A549 (cell line): ENCODE data around the gene HCAR2. TPM values are rescaled to one million over a fixed set of nuclear protein-coding genes. Genes with fewer than 3 reads are reported as not detected.

ENCODE experiments used
- ATAC-seq, 2 experiments: fragments of 200-7000 bp in 1 of 2; fragments of >200 bp in 1 of 2; cut with Nextera tagmentation in 1 of 2; cut with Tn5 transposase in 1 of 2; 3 replicates each; pipeline versions ENCODE4 v1.8.0 to v1.9.1; 2018 to 2020; ENCODE audit warnings: mild to moderate bottlenecking in 1 of 2, moderate library complexity in 1 of 2
- CTCF ChIA-PET: fragments of 300-600 bp; sonication (Branson Sonifier 250); formaldehyde crosslinking; extraction: SDS; loops from one replicate; lab custom pipeline; 2021; ENCODE audit warnings: antibody characterized with exemption, inconsistent platforms; lab: Yijun Ruan, JAX
- POLR2A ChIA-PET: fragments of 350-600 bp; formaldehyde crosslinking; extraction: SDS; loops from one replicate; lab custom pipeline; 2021; ENCODE audit warnings: antibody characterized with exemption, inconsistent platforms; lab: Yijun Ruan, JAX
- DNase-seq, 2 experiments: peaks; one replicate each; pipeline versions ENCODE4 v3.0.0 to v3.0.0-alpha.2; 2011 to 2016; ENCODE audit warnings: low read depth in 1 of 2, low spot score in 1 of 2
- FAIRE-seq: peaks from 2 replicates; lab custom pipeline; 2011; peaks lifted over from hg19 to GRCh38; lab: Jason Lieb, UNC
- H3K27ac ChIP-seq, 2 experiments: fragments of >200 bp; sonication (Bioruptor Twin); formaldehyde crosslinking; 3 replicates each; pipeline ENCODE4 v1.5.1; 2016 to 2017
- H3K4me1 ChIP-seq: fragments of >200 bp; sonication (Bioruptor Twin); formaldehyde crosslinking; 3 replicates; pipeline ENCODE4 v1.6.1; 2016
- H3K4me2 ChIP-seq: fragments of >200 bp; sonication (Bioruptor Twin); formaldehyde crosslinking; 3 replicates; pipeline ENCODE4 v1.6.1; 2016
- H3K4me3 ChIP-seq: fragments of >200 bp; sonication (Bioruptor Twin); formaldehyde crosslinking; 3 replicates; pipeline ENCODE4 v1.5.1; 2016
- H3K9me3 ChIP-seq: fragments of >200 bp; sonication (Bioruptor Twin); formaldehyde crosslinking; 3 replicates; pipeline ENCODE4 v1.6.1; 2016
- CBX2 ChIP-seq: fragments of 200-600 bp; sonication (generic); IDR thresholded peaks from 2 replicates; pipeline ENCODE4 v1.6.1; 2016; ENCODE audit warnings: low read depth, mild to moderate bottlenecking, borderline replicate concordance
- CEBPB ChIP-seq, 2 experiments: fragments of >200 bp in 1 of 2; sonication (Bioruptor Twin) in 1 of 2; formaldehyde crosslinking in 1 of 2; IDR thresholded peaks; 2 replicates each; pipeline ENCODE4 v1.6.1; 2012 to 2016
- CHD2 ChIP-seq: fragments of 150-350 bp; IDR thresholded peaks from 2 replicates; pipeline ENCODE4 v1.6.1; 2014; ENCODE audit warnings: low read length; ENCODE audit not compliant: partially characterized antibody
- CTCF ChIP-seq: fragments of >200 bp; sonication (Bioruptor Twin); formaldehyde crosslinking; IDR thresholded peaks from 3 replicates; pipeline ENCODE4 v1.5.1; 2016
- EHF ChIP-seq: fragments of 250-450 bp; sonication (Bioruptor Pico); IDR thresholded peaks from 2 replicates; pipeline ENCODE4 v1.5.0; 2020; ENCODE audit warnings: mild to moderate bottlenecking
- FOXS1 ChIP-seq: fragments of 250-450 bp; sonication (Bioruptor Pico); IDR thresholded peaks from 2 replicates; pipeline ENCODE4 v1.5.0; 2020; ENCODE audit warnings: mild to moderate bottlenecking, moderate library complexity
- HDAC2 ChIP-seq: fragments of 200-600 bp; sonication (generic); IDR thresholded peaks from 2 replicates; pipeline ENCODE4 v1.6.1; 2016
- HEYL ChIP-seq: fragments of 250-450 bp; sonication (Bioruptor Pico); IDR thresholded peaks from 2 replicates; pipeline ENCODE4 v1.8.0; 2021; ENCODE audit warnings: mild to moderate bottlenecking, moderate library complexity
- HOXA7 ChIP-seq: fragments of 250-450 bp; sonication (Bioruptor Pico); IDR thresholded peaks from 2 replicates; pipeline ENCODE4 v1.5.0; 2020; ENCODE audit warnings: mild to moderate bottlenecking, moderate library complexity
- HOXB13 ChIP-seq: fragments of 250-450 bp; sonication (Bioruptor Pico); IDR thresholded peaks from 2 replicates; pipeline ENCODE4 v1.5.0; 2020; ENCODE audit warnings: low read depth, mild to moderate bottlenecking, moderate library complexity
- KDM5A ChIP-seq: fragments of 200-600 bp; sonication (generic); IDR thresholded peaks from 2 replicates; pipeline ENCODE4 v1.6.1; 2016; ENCODE audit warnings: antibody characterized with exemption, mild to moderate bottlenecking
- MAFK ChIP-seq: fragments of 450-650 bp; IDR thresholded peaks from 2 replicates; pipeline ENCODE4 v1.6.1; 2014; ENCODE audit not compliant: partially characterized antibody
- MYC ChIP-seq: IDR thresholded peaks from 2 replicates; pipeline ENCODE4 v1.6.1; 2012; ENCODE audit warnings: mild to moderate bottlenecking, inconsistent platforms, low read length, improper control_type of control experiment, borderline replicate concordance
- RARB ChIP-seq: fragments of 250-450 bp; sonication (Bioruptor Pico); IDR thresholded peaks from 2 replicates; pipeline ENCODE4 v1.8.0; 2021; ENCODE audit warnings: mild to moderate bottlenecking, moderate library complexity
- RCOR1 ChIP-seq: fragments of 150-350 bp; IDR thresholded peaks from 2 replicates; pipeline ENCODE4 v1.6.1; 2014; ENCODE audit warnings: antibody characterized with exemption, low read length, low read depth
- SMC3 ChIP-seq: fragments of >200 bp; sonication (Bioruptor Twin); formaldehyde crosslinking; IDR thresholded peaks from 3 replicates; pipeline ENCODE4 v1.6.1; 2018; ENCODE audit warnings: inconsistent platforms
- SREBF2 ChIP-seq: fragments of 450-650 bp; IDR thresholded peaks from 2 replicates; pipeline ENCODE4 v1.6.1; 2014; ENCODE audit warnings: mild to moderate bottlenecking, moderate library complexity
- TFCP2L1 ChIP-seq: fragments of 250-450 bp; sonication (Bioruptor Pico); IDR thresholded peaks from 2 replicates; pipeline ENCODE4 v1.5.0; 2021; ENCODE audit warnings: mild to moderate bottlenecking
- ZFP36 ChIP-seq: fragments of 450-650 bp; IDR thresholded peaks from 2 replicates; pipeline ENCODE4 v1.6.1; 2014; ENCODE audit warnings: borderline replicate concordance; ENCODE audit not compliant: partially characterized antibody
- WGBS: methylation state at CpG from one replicate; pipeline ENCODE4 v1.1.6; 2017; ENCODE audit errors: missing lambda C conversion rate; 5-methylcytosine and 5-hydroxymethylcytosine counted together
- polyA plus RNA-seq, 4 experiments: library from polyadenylated mRNA; depleted of rRNA in 3 of 4; stranded (reverse); fragments of >200 nt; fragmentation: RNase III in 1 of 4; extraction: RNeasy Plus Mini Kit Qiagen cat#74134 plus additional on column Dnase treatment in 1 of 4; gene quantifications; 2 replicates in 3 of 4; 3 replicates in 1 of 4; pipeline ENCODE4 v1.2.3, GENCODE V29; 2011 to 2017
- TF ChIP-seq, protein P1 (sequence below): fragments of 450-650 bp; IDR thresholded peaks from 2 replicates; pipeline ENCODE4 v1.6.1; 2014; ENCODE audit warnings: antibody characterized with exemption

The HCAR2 gene
- polyA plus RNA-seq, 2 of the 4 experiments (the other 2 are of a cell fraction) = 0.09 TPM; not detected in 1

- ChIA-PET CTCF (interaction anchor here (0.6 to 3.1 kb wide), 4 partner anchors 49 to 113 kb away, joined by 3 to 24 read pairs (median 3); no protein-coding TSS in a partner anchor), POLR2A (no interaction called here)
- DNase-seq (peak; percentile 64 to 71), FAIRE-seq (no peak), ATAC-seq (peak in 1 of 2 experiments; percentile 26; a peak in 2 of 6 replicates)
- H3K4me2 ChIP-seq = peak overlapping the region; percentile 45
- no peak overlapping the region for H3K4me3 ChIP-seq
- WGBS = 69% methylated on average over 6 of the region's 6 CpGs
- H3K27ac ChIP-seq = peak overlapping the region; percentile 61 to 79
- H3K9me3 ChIP-seq = no peaks in the 10 kb centered on the region
- TF ChIP-seq, protein P1, sequence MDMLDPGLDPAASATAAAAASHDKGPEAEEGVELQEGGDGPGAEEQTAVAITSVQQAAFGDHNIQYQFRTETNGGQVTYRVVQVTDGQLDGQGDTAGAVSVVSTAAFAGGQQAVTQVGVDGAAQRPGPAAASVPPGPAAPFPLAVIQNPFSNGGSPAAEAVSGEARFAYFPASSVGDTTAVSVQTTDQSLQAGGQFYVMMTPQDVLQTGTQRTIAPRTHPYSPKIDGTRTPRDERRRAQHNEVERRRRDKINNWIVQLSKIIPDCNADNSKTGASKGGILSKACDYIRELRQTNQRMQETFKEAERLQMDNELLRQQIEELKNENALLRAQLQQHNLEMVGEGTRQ = peak; percentile 95
- TF ChIP-seq EHF = no peak
- TF ChIP-seq, all 56 proteins: peak for 1
- H3K4me1 ChIP-seq = peaks cover 25% of the 10 kb centered on the region
Observed at GRCh38 chr12:122749569-122750332, 46.6 kb upstream of the HCAR2 start.

- H3K27ac ChIP-seq = peak overlapping the region in 1 of 2 experiments; percentile 79; a peak in 3 of 6 replicates
- ATAC-seq = no peak
Observed at GRCh38 chr12:122747224-122748135, 44.3 kb upstream of the HCAR2 start.

GRCh38 chr12:122743895-122744525 is 40.9 kb upstream of the HCAR2 start:
- 91% methylated on average over 7 of the region's 7 CpGs for WGBS
- CTCF ChIA-PET = interaction anchor here (1.7 kb wide), 1 partner anchor 84 kb away, joined by 3 read pairs; no protein-coding TSS in a partner anchor

More at GRCh38 chr12:122747224-122748135, 44.3 kb upstream of the HCAR2 start:
- ChIA-PET POLR2A (no interaction called here), CTCF (interaction anchor here (1.0 to 3.1 kb wide), 2 partner anchors 17 to 110 kb away, joined by 4 to 24 read pairs; partner anchors contain the start of gene HCAR1)
- no peak overlapping the region for H3K4me3 ChIP-seq
- H3K9me3 ChIP-seq = no peaks in the 10 kb centered on the region
- no peak overlapping the region for H3K4me2 ChIP-seq
- 69% methylated on average over 9 of the region's 9 CpGs for WGBS
- DNase-seq = no peak
- peaks cover 15% of the 10 kb centered on the region for H3K4me1 ChIP-seq
- no peak for FAIRE-seq
- no peak for TF ChIP-seq HOXA7
- no peak for TF ChIP-seq KDM5A
- no peak for TF ChIP-seq HDAC2
- TF ChIP-seq CEBPB (IDR thresholded peaks at IDR 0.05) = no peak
- no peak for TF ChIP-seq FOXS1
- no peak for TF ChIP-seq HOXB13
- no peak for TF ChIP-seq SMC3
- TF ChIP-seq MAFK = no peak
- TF ChIP-seq TFCP2L1 (CRISPR knock-in tag) = no peak
- no peak for TF ChIP-seq ZFP36
- no peak for TF ChIP-seq HEYL
- no peak for TF ChIP-seq CTCF
- TF ChIP-seq RCOR1 = no peak
- TF ChIP-seq CHD2 = no peak

More at GRCh38 chr12:122743895-122744525, 40.9 kb upstream of the HCAR2 start:
- no peak overlapping the region for H3K4me3 ChIP-seq
- no peak for ATAC-seq
- no peak for TF ChIP-seq CBX2
- TF ChIP-seq ZFP36 = no peak
- TF ChIP-seq SREBF2 = no peak
- no peak for TF ChIP-seq RARB (CRISPR knock-in tag)
- no peak for TF ChIP-seq RCOR1
- no peak for TF ChIP-seq MYC
- TF ChIP-seq HOXA7 = no peak
- no peak for TF ChIP-seq EHF
- H3K4me2 ChIP-seq = no peak overlapping the region
- H3K27ac ChIP-seq = no peak overlapping the region
- FAIRE-seq = no peak
- POLR2A ChIA-PET = no interaction called here
- no peak for DNase-seq
- H3K9me3 ChIP-seq = no peaks in the 10 kb centered on the region
- H3K4me1 ChIP-seq = 0 out of 3 replicates have a peak, but pooled peaks cover 3% of the 10 kb centered on the region
